Natural killer cell (primary cell): ENCODE data around the gene NMNAT2. TPM values are rescaled to one million over a fixed set of nuclear protein-coding genes. Genes with fewer than 3 reads are reported as not detected.

Experiments
- ATAC-seq, 3 donors: fragments of 150-1000 bp in 2 of 3; fragments of 200-7000 bp in 1 of 3; cut with Tn5 transposase; 1 replicate in 1 of 3; 2 replicates in 2 of 3; pipeline ENCODE4 v1.10.0; 2021; ENCODE audit warnings: mild to moderate bottlenecking in 2 of 3, moderate library complexity in 2 of 3
- DNase-seq, 2 donors: peaks; one replicate each; pipeline versions ENCODE4 v3.0.0 to v3.0.0-alpha.2; 2013 to 2021; ENCODE audit warnings: mixed read lengths in 1 of 2
- H3K27ac ChIP-seq: one replicate; pipeline ENCODE4 v1.5.1; 2013; ENCODE audit warnings: mild to moderate bottlenecking, low read length
- H3K27me3 ChIP-seq: one replicate; pipeline ENCODE4 v1.6.1; 2013; ENCODE audit warnings: low read length; ENCODE audit not compliant: control insufficient read depth, insufficient read depth
- H3K36me3 ChIP-seq: one replicate; pipeline ENCODE4 v1.6.1; 2013; ENCODE audit warnings: low read length; ENCODE audit not compliant: control insufficient read depth, insufficient read depth
- H3K4me1 ChIP-seq: one replicate; pipeline ENCODE4 v1.6.1; 2013; ENCODE audit warnings: low read length; ENCODE audit not compliant: control insufficient read depth, insufficient read depth
- H3K4me3 ChIP-seq: one replicate; pipeline ENCODE4 v1.5.1; 2013; ENCODE audit warnings: low read length
- H3K9me3 ChIP-seq: one replicate; pipeline ENCODE4 v1.6.1; 2013; ENCODE audit warnings: low read length; ENCODE audit not compliant: control insufficient read depth, insufficient read depth
- H3K27ac Mint-ChIP-seq, 2 donors: one replicate each; pipeline ENCODE4 v1.8.0; 2022; ENCODE audit warnings: mild to moderate bottlenecking in 2 of 2, mixed read lengths in 2 of 2, moderate library complexity in 1 of 2
- H3K27me3 Mint-ChIP-seq, 2 donors: one replicate each; pipeline ENCODE4 v1.8.0; 2022; ENCODE audit warnings: low read depth in 2 of 2, mixed read lengths in 2 of 2
- H3K36me3 Mint-ChIP-seq: one replicate; pipeline ENCODE4 v1.8.0; 2022; ENCODE audit warnings: mixed read lengths
- H3K4me1 Mint-ChIP-seq, 2 donors: one replicate each; pipeline ENCODE4 v1.8.0; 2022; ENCODE audit warnings: mixed read lengths in 2 of 2
- H3K4me3 Mint-ChIP-seq: one replicate; pipeline ENCODE4 v1.8.0; 2022; ENCODE audit warnings: mild to moderate bottlenecking, moderate library complexity, mixed read lengths
- H3K9me3 Mint-ChIP-seq, 2 donors: one replicate each; pipeline ENCODE4 v1.8.0; 2022; ENCODE audit warnings: mixed read lengths in 2 of 2
- CTCF ChIP-seq: fragments of 200-600 bp; IDR thresholded peaks from one replicate; pipeline ENCODE4 v1.8.0; 2022; ENCODE audit warnings: antibody characterized with exemption
- WGBS: methylation state at CpG from one replicate; pipeline ENCODE4 v1.1.7; 2013; ENCODE audit warnings: missing lambda C conversion rate; ENCODE audit not compliant: insufficient coverage; 5-methylcytosine and 5-hydroxymethylcytosine counted together
- intact Hi-C: fragments of 100-400 bp; cut with micrococcal nuclease; formaldehyde crosslinking; loops from one replicate; pipeline ENCODE4 v1.14.2; 2022
- total RNA-seq, 4 donors: library from RNA; stranded (reverse); fragments of 120-200 nt in 1 of 4; gene quantifications; one replicate each; pipeline versions ENCODE4 v1.2.3 to v1.2.4, GENCODE V29; 2013 to 2022

The NMNAT2 gene
- total RNA-seq, 3 donors from 2014 or later (not counting 1 experiment from before 2014, with no cell fraction given): not detected

DNA sequence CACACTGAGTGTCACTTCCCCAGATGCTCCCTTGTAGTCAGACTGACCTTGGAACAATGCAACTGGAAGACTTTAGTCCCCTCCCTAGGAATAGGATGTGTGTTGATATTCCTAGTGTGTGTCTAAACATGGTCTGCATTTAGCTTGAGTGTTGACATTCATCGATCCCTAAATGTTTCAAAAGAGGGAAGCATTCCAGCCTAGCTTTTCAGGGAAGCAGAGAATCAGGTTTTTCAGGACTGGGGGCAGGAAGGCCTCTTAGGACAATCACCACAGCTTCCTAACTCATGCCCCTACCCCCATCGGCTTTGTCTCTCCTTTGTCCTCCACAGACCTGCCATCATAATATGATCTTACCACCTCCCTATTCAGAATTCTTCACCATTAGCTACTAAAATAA is 43.4 kb downstream of the NMNAT2 start:
- peaks cover 0 to 2% of the 10 kb centered on the region in 2 donors for H3K9me3 Mint-ChIP-seq
- intact Hi-C loops: no loop called here
- no peak overlapping the region for H3K4me3 Mint-ChIP-seq
- no peaks in the 10 kb centered on the region for H3K4me1 Mint-ChIP-seq
- WGBS: 77% methylated on average over 2 of the region's 2 CpGs
- H3K27ac ChIP-seq: no peak overlapping the region
- H3K27ac Mint-ChIP-seq: no peak overlapping the region
- DNase-seq (no peak), ATAC-seq (no peak)
- no peaks in the 10 kb centered on the region for H3K36me3 ChIP-seq
- no peaks in the 10 kb centered on the region for H3K4me1 ChIP-seq
- TF ChIP-seq CTCF: no peak
- H3K27me3 ChIP-seq: no peaks in the 10 kb centered on the region
- no peaks in the 10 kb centered on the region for H3K36me3 Mint-ChIP-seq
- no peak overlapping the region for H3K4me3 ChIP-seq
- H3K9me3 ChIP-seq: no peaks in the 10 kb centered on the region
- H3K27me3 Mint-ChIP-seq: peaks cover under 1 to 20% of the 10 kb centered on the region in 2 donors

DNA sequence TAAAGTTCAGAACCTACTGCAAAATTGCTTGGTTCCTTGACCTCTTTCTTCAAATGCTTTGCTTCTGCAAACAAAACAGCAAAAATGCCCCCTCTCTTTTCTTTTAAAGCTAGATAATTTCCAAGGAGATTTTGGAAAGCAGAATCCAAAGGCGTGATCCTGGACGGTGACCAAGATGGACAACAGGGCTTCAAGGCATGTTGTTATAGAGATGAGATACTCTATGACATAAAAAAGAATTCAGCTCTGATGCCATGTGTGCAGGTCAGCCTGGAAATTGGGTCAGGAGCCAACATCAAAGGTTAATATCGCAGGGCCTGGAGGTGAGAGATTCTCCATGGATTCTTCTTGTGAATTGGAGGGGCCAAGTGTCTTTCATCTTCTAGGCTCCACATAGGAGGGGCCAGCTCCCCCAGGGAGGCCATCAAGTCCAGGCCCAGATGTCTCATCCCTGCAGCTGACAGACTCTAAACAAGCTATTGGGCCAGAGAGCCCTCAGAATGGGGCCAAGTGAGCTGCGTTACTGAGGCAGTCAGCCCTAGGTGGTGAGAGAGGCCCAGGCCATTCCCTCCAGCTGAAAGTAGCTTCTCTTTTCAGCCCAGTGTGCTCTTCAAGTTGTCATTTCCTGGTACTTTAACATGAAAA is 45.5 kb downstream of the NMNAT2 start:
- H3K36me3 ChIP-seq: no peaks in the 10 kb centered on the region
- whole genome bisulfite sequencing: 94% methylated on average over 4 of the region's 4 CpGs
- H3K4me1 Mint-ChIP-seq: no peaks in the 10 kb centered on the region
- H3K4me1 ChIP-seq: no peaks in the 10 kb centered on the region
- no peaks in the 10 kb centered on the region for H3K36me3 Mint-ChIP-seq
- H3K9me3 ChIP-seq: no peaks in the 10 kb centered on the region
- peaks cover 7 to 25% of the 10 kb centered on the region in 2 donors for H3K27me3 Mint-ChIP-seq
- no peak overlapping the region for H3K27ac ChIP-seq
- DNase-seq (no peak), ATAC-seq (no peak)
- no peaks in the 10 kb centered on the region for H3K27me3 ChIP-seq
- H3K4me3 Mint-ChIP-seq: no peak overlapping the region
- no peak overlapping the region for H3K4me3 ChIP-seq
- no peak overlapping the region for H3K27ac Mint-ChIP-seq
- intact Hi-C loops: no loop called here
- H3K9me3 Mint-ChIP-seq: peaks cover 0 to 2% of the 10 kb centered on the region in 2 donors
- no peak for TF ChIP-seq CTCF

DNA sequence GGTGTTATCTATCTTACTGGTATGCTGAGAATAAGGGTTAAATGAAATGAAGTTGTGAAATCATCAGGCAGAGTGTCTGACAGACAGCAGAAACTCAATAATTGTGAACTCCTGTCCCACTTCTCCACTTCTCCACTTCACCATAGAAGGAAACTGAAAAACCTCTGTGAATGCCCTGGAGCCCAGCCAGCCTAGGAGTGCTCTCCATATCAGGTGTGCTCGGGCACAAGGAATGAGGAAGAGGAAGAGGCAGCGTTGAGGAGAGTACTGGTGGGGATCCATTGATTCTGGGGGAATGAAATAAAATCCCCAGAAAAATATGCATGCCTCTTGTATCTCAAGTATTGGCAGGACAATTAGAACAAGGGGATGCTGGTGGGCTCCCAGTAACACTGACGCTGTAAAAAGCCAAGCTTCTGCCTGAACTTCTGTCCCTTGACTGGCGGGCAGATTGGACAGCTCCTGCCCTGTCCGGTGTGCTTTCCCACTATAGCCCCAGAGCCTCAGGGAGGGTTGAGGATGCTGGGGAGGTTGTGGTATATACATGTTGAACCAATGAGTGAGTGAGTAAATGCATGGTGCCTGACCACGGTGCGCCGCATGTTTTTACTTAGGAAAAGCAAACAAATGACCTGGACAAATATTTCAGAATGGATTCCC is 47.7 kb downstream of the NMNAT2 start:
- no peaks in the 10 kb centered on the region for H3K4me1 Mint-ChIP-seq
- no peak for TF ChIP-seq CTCF
- Histone ChIP-seq H3K9me3 (no peaks in the 10 kb centered on the region), H3K4me3 (no peak overlapping the region), H3K36me3 (no peaks in the 10 kb centered on the region), H3K4me1 (no peaks in the 10 kb centered on the region), H3K27me3 (no peaks in the 10 kb centered on the region), H3K27ac (no peak overlapping the region)
- no peak overlapping the region for H3K27ac Mint-ChIP-seq
- ATAC-seq: no peak
- intact Hi-C loops: no loop called here
- no peak for DNase-seq
- no peak overlapping the region for H3K4me3 Mint-ChIP-seq
- peaks cover 0 to under 1% of the 10 kb centered on the region in 2 donors for H3K9me3 Mint-ChIP-seq
- H3K27me3 Mint-ChIP-seq: peaks cover 10 to 17% of the 10 kb centered on the region in 2 donors
- 77% methylated on average over 6 of the region's 8 CpGs for WGBS
- no peaks in the 10 kb centered on the region for H3K36me3 Mint-ChIP-seq
